Measurements from ENCODE around the gene EIF3A. TPM values are rescaled to one million over a fixed set of nuclear protein-coding genes. Genes with fewer than 3 reads are reported as not detected.
"Not testable (repeated sequence)": the region's sequence is repeated elsewhere in the genome, so short reads cannot be mapped to it uniquely, and the experiment has no call there.

Gene EIF3A
- total RNA-seq, 4 donors from 2014 or later: 118 to 147 (median 128) TPM

DNA sequence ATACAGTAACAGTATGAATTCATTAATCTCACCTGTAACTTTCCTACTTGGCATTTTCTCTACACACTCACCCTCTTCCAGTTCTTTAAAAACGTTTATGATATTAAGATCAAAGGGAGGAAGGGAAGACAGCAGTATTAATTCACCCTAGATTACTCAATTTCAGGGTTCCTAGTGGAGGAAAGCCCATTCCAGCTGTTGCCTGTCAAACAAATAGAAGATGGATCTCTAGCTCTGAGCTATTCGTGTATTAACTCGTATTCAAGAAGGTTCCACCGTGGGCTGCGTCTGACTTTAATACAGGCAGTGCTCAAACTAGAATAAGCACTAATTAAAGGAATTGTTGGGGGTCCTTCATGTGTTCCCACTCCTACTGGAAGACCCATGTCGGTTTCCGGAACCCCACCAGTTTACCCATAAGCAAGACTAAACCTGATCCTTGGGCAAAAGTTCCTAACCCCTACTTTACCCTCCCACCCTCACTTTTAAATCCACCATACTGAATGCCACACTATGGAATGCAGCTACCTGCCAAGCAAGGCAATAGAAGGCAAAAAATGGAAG, 49.0 kb downstream of the EIF3A start:
- Histone ChIP-seq H3K27me3 (no peaks in the 10 kb centered on the region), H3K36me3 (peaks cover 4 to 39% (median 33%) of the 10 kb centered on the region in 4 donors), H3K9me3 (no peaks in the 10 kb centered on the region), H3K27ac (replicated peaks in 1 of 4) (peak overlapping the region in 1 of 4 donors; percentile 92), H3K4me3 (peak overlapping the region in 3 of 4 donors; percentile 72 to 84 (median 78)), H3K4me1 (peaks cover 21 to 58% (median 37%) of the 10 kb centered on the region in 4 donors)
- DNase-seq (ENCODE audit: extremely low spot score): peak; percentile 83
- intact Hi-C loops (cut with DNase I): loop anchor here (10.0 kb wide), 2 partner anchors 277 to 457 kb away; partner anchors contain the start of gene CACUL1
- TF ChIP-seq EP300 (IDR thresholded peaks at IDR 0.05) (no peak), POLR2AphosphoS5 (IDR thresholded peaks at IDR 0.05) (no peak), POLR2A (IDR thresholded peaks at IDR 0.05; ENCODE audit: low read depth) (no peak), CTCF (IDR thresholded peaks at IDR 0.05) (no peak)
- WGBS: 49% methylated on average over 7 of the region's 7 CpGs

DNA sequence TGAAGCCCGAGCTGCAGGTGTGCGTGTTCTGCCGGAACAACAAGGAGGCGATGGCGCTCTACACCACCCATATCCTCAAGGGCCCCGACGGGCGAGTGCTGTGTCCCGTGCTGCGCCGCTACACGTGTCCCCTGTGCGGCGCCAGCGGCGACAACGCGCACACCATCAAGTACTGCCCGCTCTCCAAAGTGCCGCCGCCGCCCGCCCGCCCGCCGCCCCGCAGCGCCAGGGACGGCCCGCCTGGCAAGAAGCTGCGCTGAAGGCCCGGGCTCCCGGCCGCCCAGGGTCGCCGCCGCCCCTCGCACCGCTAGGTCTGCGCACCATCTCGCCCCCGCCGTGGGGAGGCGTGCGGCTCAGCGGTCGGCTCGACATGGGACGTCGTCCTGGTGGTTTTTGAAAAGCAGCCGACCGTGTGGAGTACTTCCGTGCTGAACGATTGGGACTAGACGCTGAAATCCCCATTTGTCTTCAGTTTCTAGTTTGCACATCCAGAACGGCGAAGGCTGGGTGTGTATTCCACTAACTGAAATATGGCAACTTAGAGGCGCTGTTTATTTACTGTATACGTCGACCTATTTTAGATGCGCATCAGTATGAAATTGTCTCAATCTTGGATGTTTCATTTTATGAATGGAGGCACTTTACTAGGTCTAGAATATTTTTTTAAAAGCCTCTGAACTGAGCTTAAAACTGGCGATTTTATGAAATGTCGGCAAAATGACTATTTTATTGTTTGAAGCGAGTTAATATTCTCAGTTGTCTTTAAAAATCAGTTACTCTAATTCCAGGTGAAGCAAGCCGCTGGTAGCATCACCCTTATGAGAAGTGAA, 50.0 kb downstream of the EIF3A start:
- H3K27ac ChIP-seq (replicated peaks in 1 of 4): peak overlapping the region; percentile 24 to 92 (median 77)

GRCh38 chr10:119029613-119030420, 50.8 kb downstream of the EIF3A start, which contains the start of gene NANOS1:
NANOS1 (plus strand) TSS chr10:119029714; CDS start chr10:119029802, 88 bp downstream.
- intact Hi-C loops (cut with DNase I): loop anchor here (10.0 kb wide), 3 partner anchors 65 to 455 kb away; partner anchors contain the start of gene CACUL1
- Histone ChIP-seq H3K4me1 (peaks cover 35 to 76% (median 54%) of the 10 kb centered on the region in 4 donors), H3K4me3 (peak within 1 kb of the TSS; percentile 72 to 84 (median 76)), H3K36me3 (peaks cover 0 to 24% (median 22%) of the 10 kb centered on the region in 4 donors), H3K27me3 (no peaks in the 10 kb centered on the region), H3K27ac (replicated peaks in 1 of 4) (peak within 1 kb of the TSS; percentile 86 to 92 (median 88)), H3K9me3 (no peaks in the 10 kb centered on the region)
- TF ChIP-seq POLR2AphosphoS5 (IDR thresholded peaks at IDR 0.05): peak in 1 of 2 donors; percentile 62
- no peak for TF ChIP-seq EP300 (IDR thresholded peaks at IDR 0.05)
- TF ChIP-seq POLR2A (IDR thresholded peaks at IDR 0.05; ENCODE audit: low read depth): no peak
- TF ChIP-seq CTCF (IDR thresholded peaks at IDR 0.05): no peak
- DNase-seq (ENCODE audit: extremely low spot score): peak; percentile 83
- WGBS: 0% methylated on average over 2 of the region's 136 CpGs

More for the DNA sequence above, 50.0 kb downstream of the EIF3A start:
- intact Hi-C loops (cut with DNase I): loop anchor here (10.0 kb wide), 2 partner anchors 276 to 456 kb away; partner anchors contain the start of gene CACUL1
- Histone ChIP-seq H3K36me3 (peaks cover 0 to 29% (median 26%) of the 10 kb centered on the region in 4 donors), H3K27me3 (no peaks in the 10 kb centered on the region), H3K4me1 (peaks cover 29 to 68% (median 46%) of the 10 kb centered on the region in 4 donors), H3K4me3 (peak overlapping the region; percentile 72 to 84 (median 76)), H3K9me3 (no peaks in the 10 kb centered on the region)
- DNase-seq (ENCODE audit: extremely low spot score): peak; percentile 91
- TF ChIP-seq CTCF (IDR thresholded peaks at IDR 0.05) (peak in 2 of 3 experiments; percentile 16 to 19), POLR2A (IDR thresholded peaks at IDR 0.05; ENCODE audit: low read depth) (no peak), POLR2AphosphoS5 (IDR thresholded peaks at IDR 0.05) (no peak), EP300 (IDR thresholded peaks at IDR 0.05) (no peak)
- WGBS: 11% methylated on average over 18 of the region's 65 CpGs

DNA sequence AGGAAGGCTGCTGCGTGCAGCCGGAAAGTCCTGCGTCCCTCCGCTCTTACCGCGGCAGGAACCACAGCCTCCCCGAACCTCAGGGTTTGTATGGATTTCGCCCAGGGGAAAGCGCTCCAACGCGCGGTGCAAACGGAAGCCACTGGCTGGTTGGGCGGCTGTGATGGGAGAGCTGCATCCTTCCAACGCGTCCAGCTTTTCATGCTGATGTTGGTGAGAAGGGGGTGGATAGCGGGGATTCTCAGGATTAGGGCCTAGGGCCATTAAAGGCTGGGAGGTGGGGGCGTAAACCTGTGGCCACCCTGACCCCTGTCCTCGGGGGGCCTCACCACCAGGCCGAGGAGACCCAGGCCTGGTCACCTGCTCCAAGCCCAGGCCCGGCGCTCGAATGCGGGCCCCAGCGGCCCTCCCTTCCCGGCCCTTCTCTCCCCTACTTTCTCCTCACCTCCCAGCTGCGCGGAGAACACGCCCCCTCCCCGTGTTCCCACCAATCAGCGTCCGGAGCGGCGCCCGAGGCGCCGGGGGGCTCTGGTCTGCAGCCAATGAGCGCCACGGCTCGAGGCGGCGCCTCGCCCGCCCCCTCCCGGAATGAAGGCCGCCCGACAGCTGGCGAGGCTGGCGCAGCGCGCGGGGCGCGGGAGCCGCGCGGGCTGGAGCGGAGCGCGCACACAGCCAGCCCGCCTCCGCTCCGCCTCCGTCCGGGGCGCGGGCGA, 51.6 kb downstream of the EIF3A start:
- WGBS: 8% methylated on average over 47 of the region's 68 CpGs
- peaks cover 40 to 82% (median 56%) of the 10 kb centered on the region in 4 donors for H3K4me1 ChIP-seq
- no peaks in the 10 kb centered on the region for H3K9me3 ChIP-seq
- no peaks in the 10 kb centered on the region for H3K27me3 ChIP-seq
- H3K27ac ChIP-seq (replicated peaks in 1 of 4): peak overlapping the region; percentile 86 to 92 (median 88)
- peaks cover 0 to 16% (median 15%) of the 10 kb centered on the region in 4 donors for H3K36me3 ChIP-seq
- TF ChIP-seq EP300 (IDR thresholded peaks at IDR 0.05) (no peak), CTCF (IDR thresholded peaks at IDR 0.05) (peak; percentile 18 to 34 (median 22)), POLR2AphosphoS5 (IDR thresholded peaks at IDR 0.05) (peak; percentile 32 to 46)
- intact Hi-C loops (cut with DNase I): loop anchor here (10.0 kb wide), 1 partner anchor 64 kb away; no protein-coding TSS in a partner anchor
- peak; percentile 95 for DNase-seq (ENCODE audit: extremely low spot score)
- peak overlapping the region; percentile 72 to 84 (median 76) for H3K4me3 ChIP-seq

DNA sequence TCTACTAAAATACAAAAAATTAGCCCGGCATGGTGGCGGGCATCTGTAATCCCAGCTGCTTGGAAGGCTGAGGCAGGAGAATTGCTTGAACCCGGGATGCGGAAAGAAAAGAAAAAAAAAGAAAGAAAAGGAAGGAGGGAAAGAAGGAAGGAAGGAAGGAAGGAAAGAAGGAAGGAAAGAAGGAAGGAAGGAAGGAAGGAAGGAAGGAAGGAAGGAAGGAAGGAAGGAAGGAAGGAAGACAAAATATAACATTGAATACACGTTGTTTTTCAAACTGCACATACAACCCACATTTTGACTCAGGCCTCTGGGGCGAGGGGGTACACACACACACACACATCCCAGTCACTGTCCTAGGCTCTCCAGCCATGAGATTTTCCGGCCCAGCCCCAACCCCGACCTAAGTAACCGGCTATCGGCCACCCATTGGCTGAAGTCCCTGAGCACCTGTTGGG, 52.1 kb downstream of the EIF3A start:
- peak overlapping the region; percentile 86 to 92 (median 88) for H3K27ac ChIP-seq (replicated peaks in 1 of 4)
- H3K4me3 ChIP-seq: peak overlapping the region; percentile 72 to 84 (median 76)
- peak; percentile 80 for DNase-seq (ENCODE audit: extremely low spot score)
- H3K4me1 ChIP-seq: peaks cover 40 to 88% (median 58%) of the 10 kb centered on the region in 4 donors
- WGBS: 61% methylated on average over 10 of the region's 10 CpGs
- H3K27me3 ChIP-seq, H3K9me3 ChIP-seq: not testable (repeated sequence)
- peaks cover 0 to 10% (median 10%) of the 10 kb centered on the region in 4 donors for H3K36me3 ChIP-seq
- intact Hi-C loops (cut with DNase I): loop anchor here (10.0 kb wide), 1 partner anchor 64 kb away; no protein-coding TSS in a partner anchor

All from esophagus muscularis mucosa (tissue), 4 donors.